Choroid plexus epithelial cell (primary cell): Measurements from ENCODE around the gene NDUFB4.

Source experiments
- DNase-seq: peaks from one replicate; pipeline ENCODE4 v3.0.0-alpha.2; 2010; ENCODE audit warnings: low read depth
- H3K4me3 ChIP-seq: 2 replicates; pipeline ENCODE4 v1.5.1; 2011; ENCODE audit warnings: low read depth, mild to moderate bottlenecking, control low read depth, low read length, moderate library complexity
- TF ChIP-seq, protein P1 (sequence below): conservative IDR thresholded peaks from 2 replicates; pipeline ENCODE4 v1.5.1; 2011; ENCODE audit warnings: low read depth, mild to moderate bottlenecking, control low read depth, inconsistent platforms, low read length, moderate library complexity

Gene NDUFB4

DNA sequence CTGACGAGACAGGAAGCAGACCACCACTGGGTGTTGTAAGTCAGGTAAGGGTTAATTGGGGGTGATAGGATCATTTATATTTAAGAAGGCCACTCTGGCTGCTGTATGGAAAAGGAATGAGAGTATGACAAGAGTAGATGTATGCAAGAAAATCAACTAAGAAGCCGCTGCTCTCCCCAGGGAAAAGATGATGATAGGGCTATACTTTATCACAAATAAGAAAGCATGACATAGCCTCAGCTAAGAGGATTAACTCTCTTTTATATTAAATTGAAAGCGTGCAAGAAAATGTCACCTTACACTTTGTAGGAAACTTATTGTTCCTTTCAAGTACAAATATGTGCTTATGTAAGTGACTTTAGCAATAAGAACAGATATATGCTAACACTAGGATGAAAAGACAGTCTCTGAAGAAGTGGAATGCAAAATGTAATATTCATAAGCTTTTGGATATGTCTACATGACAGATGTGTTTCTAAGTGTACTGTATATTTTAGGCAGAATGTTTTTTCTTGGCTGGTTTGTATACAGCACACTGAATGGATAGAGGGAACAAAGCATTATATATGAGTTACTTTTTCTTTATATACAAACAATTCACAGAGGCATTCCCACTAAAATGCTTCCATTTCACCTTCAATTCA, 8.7 kb upstream of the NDUFB4 start:
- TF ChIP-seq, protein P1, sequence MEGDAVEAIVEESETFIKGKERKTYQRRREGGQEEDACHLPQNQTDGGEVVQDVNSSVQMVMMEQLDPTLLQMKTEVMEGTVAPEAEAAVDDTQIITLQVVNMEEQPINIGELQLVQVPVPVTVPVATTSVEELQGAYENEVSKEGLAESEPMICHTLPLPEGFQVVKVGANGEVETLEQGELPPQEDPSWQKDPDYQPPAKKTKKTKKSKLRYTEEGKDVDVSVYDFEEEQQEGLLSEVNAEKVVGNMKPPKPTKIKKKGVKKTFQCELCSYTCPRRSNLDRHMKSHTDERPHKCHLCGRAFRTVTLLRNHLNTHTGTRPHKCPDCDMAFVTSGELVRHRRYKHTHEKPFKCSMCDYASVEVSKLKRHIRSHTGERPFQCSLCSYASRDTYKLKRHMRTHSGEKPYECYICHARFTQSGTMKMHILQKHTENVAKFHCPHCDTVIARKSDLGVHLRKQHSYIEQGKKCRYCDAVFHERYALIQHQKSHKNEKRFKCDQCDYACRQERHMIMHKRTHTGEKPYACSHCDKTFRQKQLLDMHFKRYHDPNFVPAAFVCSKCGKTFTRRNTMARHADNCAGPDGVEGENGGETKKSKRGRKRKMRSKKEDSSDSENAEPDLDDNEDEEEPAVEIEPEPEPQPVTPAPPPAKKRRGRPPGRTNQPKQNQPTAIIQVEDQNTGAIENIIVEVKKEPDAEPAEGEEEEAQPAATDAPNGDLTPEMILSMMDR, result no peak
- DNase-seq, result no peak
- no peak overlapping the region for H3K4me3 ChIP-seq

DNA sequence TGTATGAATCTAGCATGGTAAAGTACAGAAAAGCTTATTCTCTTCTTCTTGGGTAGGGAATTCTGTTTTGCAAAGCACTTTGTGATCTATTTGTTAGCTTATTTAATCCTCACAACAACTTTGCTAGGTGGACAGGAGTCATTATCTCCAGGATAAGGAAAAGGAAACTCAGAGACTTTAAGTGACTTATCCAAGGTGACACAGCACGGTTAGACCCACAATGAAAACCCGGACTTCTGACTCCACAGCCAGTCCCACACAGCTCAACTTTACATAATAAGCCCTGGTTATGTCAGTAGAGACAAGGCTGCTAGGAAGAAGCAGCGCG, 384 bp upstream of the NDUFB4 start:
- H3K4me3 ChIP-seq, result peak overlapping the region; percentile 92
- TF ChIP-seq, protein P1, result no peak
- no peak for DNase-seq

DNA sequence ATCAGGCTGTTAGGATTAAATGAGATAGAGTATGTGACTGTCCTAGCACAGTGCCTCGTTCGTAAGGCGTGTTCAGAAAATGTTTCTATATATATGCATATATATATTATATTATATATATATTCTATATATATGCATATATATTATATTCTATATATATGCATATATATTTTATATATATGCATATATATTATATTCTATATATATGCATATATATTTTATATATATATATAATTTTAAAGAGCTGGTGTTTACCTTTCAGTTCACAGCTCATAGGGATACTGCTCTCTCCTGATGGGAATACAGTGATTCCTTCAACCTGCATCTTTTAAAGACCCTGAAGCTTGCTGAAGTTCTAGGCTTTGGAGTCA, 702 bp downstream of the NDUFB4 start:
- H3K4me3 ChIP-seq, result peak overlapping the region; percentile 92
- TF ChIP-seq, protein P1, result no peak
- no peak for DNase-seq

DNA sequence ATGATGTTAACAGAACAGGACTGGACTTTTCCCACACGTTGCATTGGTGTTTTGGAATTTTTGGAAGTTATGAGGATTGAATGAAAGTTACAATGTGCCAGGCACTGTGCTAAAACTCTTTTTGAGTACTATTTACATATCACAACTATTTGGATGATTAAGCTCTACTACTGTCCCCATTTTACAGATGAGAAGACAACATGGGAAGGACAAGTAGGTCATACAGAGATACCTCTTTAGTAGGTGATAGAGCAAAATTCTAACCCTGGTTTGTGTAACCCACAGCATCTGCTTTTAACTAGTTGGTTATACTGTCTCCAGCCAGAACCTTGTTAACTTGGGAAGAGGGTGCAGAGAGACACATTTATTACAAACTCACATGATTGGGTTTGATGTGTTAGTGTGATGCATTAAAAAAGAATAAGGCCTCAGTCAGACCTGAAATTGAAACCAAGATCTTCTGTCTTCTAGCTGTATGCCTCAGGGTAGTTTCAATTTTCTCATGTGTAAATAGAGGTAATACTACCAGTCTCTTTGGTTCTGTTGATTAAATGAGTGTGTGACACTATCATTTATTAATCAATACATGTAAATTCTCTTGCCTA, 1.4 kb downstream of the NDUFB4 start:
- TF ChIP-seq, protein P1, result no peak
- H3K4me3 ChIP-seq, result peak overlapping the region; percentile 51
- no peak for DNase-seq

DNA sequence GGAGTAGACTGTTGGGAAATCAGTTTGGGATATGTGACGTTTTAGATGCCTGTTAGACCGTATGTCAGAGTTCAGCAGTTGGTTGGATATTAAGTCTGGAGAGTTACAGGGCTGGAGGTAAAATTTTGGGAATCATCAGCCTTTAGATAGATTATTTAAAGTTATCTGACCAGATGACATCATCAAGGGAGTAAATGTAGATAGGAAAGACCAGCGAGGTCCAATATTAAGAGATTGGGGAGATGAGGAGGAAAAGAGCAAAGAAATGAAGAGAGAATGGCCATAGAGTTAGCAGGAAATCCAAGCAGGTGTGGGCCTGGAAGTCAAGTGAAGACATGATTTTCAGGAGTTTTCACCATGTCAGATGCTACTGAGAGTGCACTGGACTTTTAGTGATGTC, 3.1 kb downstream of the NDUFB4 start:
- no peak for DNase-seq
- TF ChIP-seq, protein P1, result no peak
- no peak overlapping the region for H3K4me3 ChIP-seq

DNA sequence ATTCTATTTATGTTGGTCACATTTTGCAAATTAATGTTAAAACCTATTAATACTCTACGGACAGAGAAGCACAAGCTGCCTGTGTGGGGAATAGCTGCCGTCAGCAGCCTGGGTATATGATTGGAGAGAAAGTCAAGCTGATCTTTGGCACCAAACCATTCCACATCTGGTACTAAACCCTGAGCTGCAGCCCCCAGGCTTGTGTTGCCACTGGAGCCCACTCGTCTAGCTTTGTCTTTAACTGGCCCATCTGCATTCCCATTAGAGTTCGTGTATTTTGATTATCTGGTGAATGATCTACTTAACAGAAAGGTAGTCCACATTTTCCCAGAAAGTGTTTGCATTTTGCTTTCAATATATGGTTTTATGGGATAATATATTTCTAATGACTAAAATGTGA, 5.4 kb downstream of the NDUFB4 start:
- no peak for DNase-seq
- no peak overlapping the region for H3K4me3 ChIP-seq
- TF ChIP-seq, protein P1, result no peak

DNA sequence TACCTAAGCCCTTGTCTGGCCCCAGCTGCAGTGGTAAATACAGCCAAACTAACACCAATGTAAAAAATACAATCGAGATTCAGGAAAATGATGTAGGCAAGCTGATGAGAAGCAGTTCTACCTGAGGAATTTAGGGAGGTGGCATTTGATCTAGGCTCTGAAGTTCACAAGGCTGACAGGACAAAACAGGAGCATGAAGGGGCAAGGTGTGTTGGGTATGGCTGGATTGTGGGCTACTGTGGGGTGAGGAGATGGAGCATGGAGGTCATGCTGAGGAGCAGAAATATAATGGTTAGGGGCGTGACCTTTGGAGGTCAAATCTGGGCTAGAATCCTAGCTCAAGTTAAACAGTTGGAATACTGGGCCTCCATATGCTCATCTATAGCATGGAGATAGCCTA, 6.5 kb downstream of the NDUFB4 start:
- TF ChIP-seq, protein P1, result no peak
- no peak overlapping the region for H3K4me3 ChIP-seq

More for the DNA sequence above, 6.5 kb downstream of the NDUFB4 start:
- no peak for DNase-seq
